C1 segment of cervical spinal cord (tissue), 14 donors: ENCODE data around the gene MOB3A.
A peak's percentile ranks its signal among the peaks of the same experiment; 100 is the strongest.
"Not testable (repeated sequence)": the region's sequence is repeated elsewhere in the genome, so short reads cannot be mapped to it uniquely, and the experiment has no call there.

Source experiments
- DNase-seq, 14 donors: peaks; one replicate each; lab custom pipeline; 2025; lab: John Stamatoyannopoulos, UW

Gene MOB3A

GRCh38 chr19:2096034-2096479, at the start of gene MOB3A:
MOB3A (minus strand) TSS chr19:2096326; CDS start chr19:2078560, 17,766 bp downstream.
- DNase-seq, result peak in 11 of 14 donors; percentile 77 to 99 (median 98)

GRCh38 chr19:2145831-2146241, 49.7 kb upstream of the MOB3A start:
- no peak for DNase-seq

- no peak for DNase-seq
These were observed 48.1 kb upstream of the MOB3A start for GRCh38 chr19:2144190-2144589.

- no peak for DNase-seq
These were observed 46.2 kb upstream of the MOB3A start for GRCh38 chr19:2142173-2142829.

GRCh38 chr19:2140138-2140569, 44.0 kb upstream of the MOB3A start:
- no peak for DNase-seq

- DNase-seq, result no peak
These were observed 43.4 kb upstream of the MOB3A start for GRCh38 chr19:2139385-2140137.

GRCh38 chr19:2138061-2138728, 42.1 kb upstream of the MOB3A start:
- DNase-seq, result peak in 5 of 14 donors; percentile 2 to 40 (median 25)

GRCh38 chr19:2136796-2137195, 40.7 kb upstream of the MOB3A start:
- DNase-seq, result no peak

GRCh38 chr19:2135474-2136402, 39.6 kb upstream of the MOB3A start:
- no peak for DNase-seq

- DNase-seq, result peak in 1 of 14 donors; percentile 31
These were observed 36.8 kb upstream of the MOB3A start for GRCh38 chr19:2132731-2133490.

GRCh38 chr19:2132191-2132590, 36.1 kb upstream of the MOB3A start:
- DNase-seq, result no peak

- DNase-seq, result not testable (repeated sequence)
These were observed 35.2 kb upstream of the MOB3A start for GRCh38 chr19:2131012-2131975.

- DNase-seq, result no peak
These were observed 34.0 kb upstream of the MOB3A start for GRCh38 chr19:2129892-2130770.

- DNase-seq, result no peak
These were observed 33.4 kb upstream of the MOB3A start for GRCh38 chr19:2129486-2129885.

- DNase-seq, result no peak
These were observed 32.9 kb upstream of the MOB3A start for GRCh38 chr19:2129022-2129421.

- not testable (repeated sequence) for DNase-seq
These were observed 32.1 kb upstream of the MOB3A start for GRCh38 chr19:2128252-2128651.

- no peak for DNase-seq
These were observed 31.6 kb upstream of the MOB3A start for GRCh38 chr19:2127758-2128157.

GRCh38 chr19:2126879-2127518, 30.9 kb upstream of the MOB3A start:
- no peak for DNase-seq
